H9 (cell line): ENCODE measurements around the gene RAB39A. TPM values are rescaled to one million over a fixed set of nuclear protein-coding genes. Genes with fewer than 3 reads are reported as not detected.

ENCODE experiments used
- DNase-seq: peaks from one replicate; pipeline ENCODE4 v3.0.0-alpha.2; 2017
- H2AFZ ChIP-seq: one replicate; pipeline ENCODE4 v1.6.1; 2013; ENCODE audit warnings: mild to moderate bottlenecking, low read length, control low read depth, moderate library complexity
- H2AK5ac ChIP-seq: 2 replicates; pipeline ENCODE4 v1.6.1; 2013; ENCODE audit warnings: low read length, control low read depth, mixed read lengths; ENCODE audit not compliant: insufficient read length
- H2BK120ac ChIP-seq: one replicate; pipeline ENCODE4 v1.6.1; 2013; ENCODE audit warnings: low read depth, mild to moderate bottlenecking, low read length, control low read depth, inconsistent platforms; ENCODE audit not compliant: poor library complexity, severe bottlenecking
- H2BK12ac ChIP-seq: 2 replicates; pipeline ENCODE4 v1.6.1; 2013; ENCODE audit warnings: low read length, control low read depth, mixed read lengths, low read depth; ENCODE audit not compliant: insufficient read length
- H2BK15ac ChIP-seq: 2 replicates; pipeline ENCODE4 v1.6.1; 2013; ENCODE audit warnings: low read depth, low read length, control low read depth
- H2BK20ac ChIP-seq: one replicate; pipeline ENCODE4 v1.6.1; 2013; ENCODE audit warnings: low read depth, mild to moderate bottlenecking, low read length, control low read depth, inconsistent platforms; ENCODE audit not compliant: poor library complexity, severe bottlenecking
- H2BK5ac ChIP-seq: 2 replicates; pipeline ENCODE4 v1.6.1; 2013; ENCODE audit warnings: low read length, control low read depth, mixed read lengths; ENCODE audit not compliant: insufficient read length
- H3K14ac ChIP-seq: 2 replicates; pipeline ENCODE4 v1.6.1; 2013; ENCODE audit warnings: low read length, control low read depth; ENCODE audit not compliant: insufficient read depth
- H3K18ac ChIP-seq: 2 replicates; pipeline ENCODE4 v1.6.1; 2013; ENCODE audit warnings: low read depth, mild to moderate bottlenecking, mixed read lengths, low read length, control low read depth; ENCODE audit not compliant: insufficient read length
- H3K23ac ChIP-seq: 2 replicates; pipeline ENCODE4 v1.6.1; 2013; ENCODE audit warnings: low read length, control low read depth, mixed read lengths, low read depth; ENCODE audit not compliant: insufficient read length
- H3K23me2 ChIP-seq: 2 replicates; pipeline ENCODE4 v1.6.1; 2013; ENCODE audit warnings: low read depth, mild to moderate bottlenecking, mixed read lengths, low read length, control low read depth; ENCODE audit not compliant: insufficient read length, poor library complexity, severe bottlenecking
- H3K27ac ChIP-seq: 2 replicates; pipeline ENCODE4 v1.5.1; 2013; ENCODE audit warnings: low read length, control low read depth, mixed read lengths, low read depth; ENCODE audit not compliant: insufficient read length
- H3K27me3 ChIP-seq: 2 replicates; pipeline ENCODE4 v1.6.1; 2013; ENCODE audit warnings: low read length, control low read depth, inconsistent platforms; ENCODE audit not compliant: insufficient read depth
- H3K4ac ChIP-seq: 2 replicates; pipeline ENCODE4 v1.6.1; 2013; ENCODE audit warnings: low read depth, mild to moderate bottlenecking, control low read depth, inconsistent platforms, low read length, moderate library complexity
- H3K4me1 ChIP-seq: 2 replicates; pipeline ENCODE4 v1.6.1; 2013; ENCODE audit warnings: low read length, control low read depth, inconsistent platforms; ENCODE audit not compliant: insufficient read depth
- H3K4me2 ChIP-seq: 2 replicates; pipeline ENCODE4 v1.6.1; 2013; ENCODE audit warnings: low read length, control low read depth, mixed read lengths; ENCODE audit not compliant: insufficient read length, insufficient read depth
- H3K56ac ChIP-seq: 2 replicates; pipeline ENCODE4 v1.6.1; 2013; ENCODE audit warnings: low read depth, mild to moderate bottlenecking, mixed read lengths, low read length, control low read depth; ENCODE audit not compliant: insufficient read length
- H3K79me1 ChIP-seq: 2 replicates; pipeline ENCODE4 v1.6.1; 2013; ENCODE audit warnings: low read depth, mild to moderate bottlenecking, moderate library complexity, low read length, control low read depth, inconsistent platforms; ENCODE audit not compliant: insufficient read depth, poor library complexity, severe bottlenecking
- H3K79me2 ChIP-seq: 2 replicates; pipeline ENCODE4 v1.6.1; 2013; ENCODE audit warnings: low read length, control low read depth, inconsistent platforms; ENCODE audit not compliant: insufficient read depth
- H3K9ac ChIP-seq: 2 replicates; pipeline ENCODE4 v1.6.1; 2013; ENCODE audit warnings: low read length, control low read depth, mixed read lengths; ENCODE audit not compliant: insufficient read length; ENCODE audit errors: extremely low read depth
- H3K9me3 ChIP-seq: one replicate; pipeline ENCODE4 v1.6.1; 2013; ENCODE audit warnings: low read depth, low read length, inconsistent platforms; ENCODE audit not compliant: control insufficient read depth
- H3T11ph ChIP-seq: one replicate; pipeline ENCODE4 v1.6.1; 2013; ENCODE audit warnings: mild to moderate bottlenecking, low read length, control low read depth, inconsistent platforms
- H4K20me1 ChIP-seq: one replicate; pipeline ENCODE4 v1.6.1; 2013; ENCODE audit not compliant: control insufficient read depth, insufficient read length, insufficient read depth
- H4K5ac ChIP-seq: 2 replicates; pipeline ENCODE4 v1.6.1; 2013; ENCODE audit warnings: low read depth, mild to moderate bottlenecking, mixed read lengths, low read length, control low read depth; ENCODE audit not compliant: insufficient read length
- H4K8ac ChIP-seq: replicated peaks from 2 replicates; pipeline ENCODE4 v1.6.1; 2013; ENCODE audit warnings: low read length, control low read depth, mixed read lengths, low read depth; ENCODE audit not compliant: insufficient read length
- H4K91ac ChIP-seq: 2 replicates; pipeline ENCODE4 v1.6.1; 2013; ENCODE audit warnings: low read depth, mild to moderate bottlenecking, moderate library complexity, mixed read lengths, low read length, control low read depth; ENCODE audit not compliant: insufficient read length
- H3K27ac Mint-ChIP-seq, 3 experiments: 2 replicates in 2 of 3; 3 replicates in 1 of 3; pipeline ENCODE4 v1.8.0; 2020 to 2021; ENCODE audit warnings: mixed read lengths in 3 of 3, mild to moderate bottlenecking in 1 of 3, moderate library complexity in 1 of 3
- H3K27me3 Mint-ChIP-seq: 2 replicates; pipeline ENCODE4 v1.8.0; 2021; ENCODE audit warnings: low read depth, mild to moderate bottlenecking, moderate library complexity, mixed read lengths
- H3K36me3 Mint-ChIP-seq, 3 experiments: 2 replicates in 2 of 3; 3 replicates in 1 of 3; pipeline ENCODE4 v1.8.0; 2020 to 2021; ENCODE audit warnings: low read depth in 3 of 3, mixed read lengths in 3 of 3; ENCODE audit not compliant: insufficient read depth in 1 of 3
- H3K4me1 Mint-ChIP-seq, 2 experiments: 2 replicates each; pipeline ENCODE4 v1.8.0; 2020; ENCODE audit warnings: mixed read lengths in 2 of 2
- H3K4me3 Mint-ChIP-seq, 2 experiments: 2 replicates in 1 of 2; 3 replicates in 1 of 2; pipeline ENCODE4 v1.8.0; 2020 to 2021; ENCODE audit warnings: mild to moderate bottlenecking in 2 of 2, mixed read lengths in 2 of 2, moderate library complexity in 1 of 2
- H3K9me3 Mint-ChIP-seq, 2 experiments: 2 replicates in 1 of 2; 3 replicates in 1 of 2; pipeline ENCODE4 v1.8.0; 2020; ENCODE audit warnings: mild to moderate bottlenecking in 2 of 2, mixed read lengths in 2 of 2, moderate library complexity in 1 of 2
- CTCF ChIP-seq: fragments of 200-600 bp; sonication (generic); conservative IDR thresholded peaks from 3 replicates; pipeline ENCODE4 v1.8.0; 2021; ENCODE audit warnings: antibody characterized with exemption, mild to moderate bottlenecking
- WGBS: extraction: QIAGEN DNeasy Blood & Tissue Kit; methylation state at CpG from one replicate; pipeline ENCODE4 v1.1.7; 2013; ENCODE audit warnings: missing lambda C conversion rate, low lambda C conversion rate, mixed read lengths; ENCODE audit not compliant: insufficient read length; ENCODE audit errors: extremely low coverage; 5-methylcytosine and 5-hydroxymethylcytosine counted together
- total RNA-seq: library from RNA; stranded (reverse); gene quantifications from 2 replicates; pipeline ENCODE4 v1.2.1, GENCODE V29; 2021

Gene RAB39A
- total RNA-seq, 1 experiment from 2014 or later: 9.7 TPM

GRCh38 chr11:107973641-107974040 is 45.4 kb downstream of the RAB39A start:
- Histone ChIP-seq H2AFZ (no peak overlapping the region), H3K4ac (no peak overlapping the region), H2AK5ac (no peak overlapping the region), H3K27ac (no peak overlapping the region), H4K91ac (no peak overlapping the region), H3K79me2 (no peaks in the 10 kb centered on the region), H4K8ac (no peak overlapping the region), H2BK120ac (no peak overlapping the region), H3K23me2 (no peaks in the 10 kb centered on the region), H2BK20ac (no peak overlapping the region), H3K14ac (no peak overlapping the region), H2BK15ac (no peak overlapping the region), H3K18ac (no peak overlapping the region), H3K4me1 (no peaks in the 10 kb centered on the region), H3T11ph (no peak overlapping the region), H3K9me3 (no peaks in the 10 kb centered on the region), H3K27me3 (no peaks in the 10 kb centered on the region), H2BK12ac (no peak overlapping the region), H3K79me1 (no peaks in the 10 kb centered on the region), H4K20me1 (no peaks in the 10 kb centered on the region), H4K5ac (no peak overlapping the region), H3K4me2 (no peak overlapping the region), H2BK5ac (no peak overlapping the region), H3K9ac (no peak overlapping the region), H3K23ac (no peak overlapping the region), H3K56ac (no peak overlapping the region)
- Mint-ChIP-seq H3K36me3 (no peaks in the 10 kb centered on the region), H3K27me3 (no peaks in the 10 kb centered on the region), H3K4me1 (peaks cover 5 to 14% of the 10 kb centered on the region in 2 experiments; a peak in 3 of 4 replicates), H3K27ac (peak overlapping the region in 1 of 3 experiments; percentile 44; a peak in 1 of 7 replicates), H3K4me3 (no peak overlapping the region), H3K9me3 (no peaks in the 10 kb centered on the region; a peak in 2 of 5 replicates)
- TF ChIP-seq CTCF: no peak
- DNase-seq: no peak
- no CpG with 5 or more reads among the region's 1 CpG for WGBS
